Ovary (tissue), 3 donors: Measurements from ENCODE around the gene NCAPD2.

Experiments used
- EP300 ChIP-seq: sonication (generic); formaldehyde crosslinking; IDR thresholded peaks from one replicate; pipeline ENCODE4 v1.6.1; 2017; ENCODE audit warnings: antibody characterized with exemption
- POLR2A ChIP-seq: fragments of 450-650 bp; IDR thresholded peaks from one replicate; pipeline ENCODE4 v1.6.1; 2017; ENCODE audit warnings: antibody characterized with exemption, mild to moderate bottlenecking, moderate library complexity
- TF ChIP-seq, protein P1 (sequence below), 3 donors: fragments of 450-650 bp in 2 of 3; fragments of 200-600 bp in 1 of 3; IDR thresholded peaks; one replicate each; pipeline versions ENCODE4 v1.5.1 to v1.8.0; 2016 to 2022; ENCODE audit warnings: antibody characterized with exemption in 3 of 3, mild to moderate bottlenecking in 1 of 3
- donor health status: DM: no; HTN: no; CAD: no.

DNA sequence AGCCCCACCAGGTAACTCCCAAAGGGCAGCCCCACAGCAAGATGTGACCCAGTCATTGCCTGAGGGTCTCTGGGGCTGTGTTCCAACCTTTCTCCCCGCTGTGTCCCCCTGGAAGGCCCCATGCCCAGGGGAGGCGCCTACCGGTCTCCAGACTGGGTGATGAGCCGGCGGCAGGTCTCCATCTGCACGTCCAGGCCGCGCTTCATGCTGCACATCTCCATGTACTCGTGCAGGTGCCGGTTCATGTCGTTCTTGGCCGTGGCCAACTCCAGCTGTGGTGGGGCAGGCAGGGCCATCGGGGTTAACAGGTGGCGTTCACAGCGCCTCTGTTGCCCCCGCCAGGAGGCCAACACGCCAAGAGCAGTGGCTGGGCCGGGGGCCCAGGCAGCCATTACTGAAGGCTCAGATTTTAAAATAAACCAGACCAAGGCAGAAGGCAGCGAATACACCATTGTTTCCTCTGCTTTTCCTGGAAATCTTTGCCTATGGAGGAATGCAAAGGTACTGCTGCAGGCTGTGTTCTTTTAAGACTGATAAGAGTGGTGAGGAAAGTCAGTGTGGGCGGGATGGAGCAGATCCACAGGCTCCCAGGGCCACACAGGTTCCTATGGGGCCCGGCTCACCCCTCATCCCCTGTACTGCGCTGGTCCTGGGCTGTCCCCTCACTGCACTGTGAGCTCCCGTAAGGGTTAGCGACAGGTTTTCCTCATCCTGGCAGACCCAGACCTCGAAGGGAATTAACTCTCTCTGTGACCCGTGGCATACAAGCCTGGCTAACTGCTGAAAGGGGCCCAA, 47.7 kb downstream of the NCAPD2 start:
- TF ChIP-seq, protein P1, sequence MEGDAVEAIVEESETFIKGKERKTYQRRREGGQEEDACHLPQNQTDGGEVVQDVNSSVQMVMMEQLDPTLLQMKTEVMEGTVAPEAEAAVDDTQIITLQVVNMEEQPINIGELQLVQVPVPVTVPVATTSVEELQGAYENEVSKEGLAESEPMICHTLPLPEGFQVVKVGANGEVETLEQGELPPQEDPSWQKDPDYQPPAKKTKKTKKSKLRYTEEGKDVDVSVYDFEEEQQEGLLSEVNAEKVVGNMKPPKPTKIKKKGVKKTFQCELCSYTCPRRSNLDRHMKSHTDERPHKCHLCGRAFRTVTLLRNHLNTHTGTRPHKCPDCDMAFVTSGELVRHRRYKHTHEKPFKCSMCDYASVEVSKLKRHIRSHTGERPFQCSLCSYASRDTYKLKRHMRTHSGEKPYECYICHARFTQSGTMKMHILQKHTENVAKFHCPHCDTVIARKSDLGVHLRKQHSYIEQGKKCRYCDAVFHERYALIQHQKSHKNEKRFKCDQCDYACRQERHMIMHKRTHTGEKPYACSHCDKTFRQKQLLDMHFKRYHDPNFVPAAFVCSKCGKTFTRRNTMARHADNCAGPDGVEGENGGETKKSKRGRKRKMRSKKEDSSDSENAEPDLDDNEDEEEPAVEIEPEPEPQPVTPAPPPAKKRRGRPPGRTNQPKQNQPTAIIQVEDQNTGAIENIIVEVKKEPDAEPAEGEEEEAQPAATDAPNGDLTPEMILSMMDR (IDR thresholded peaks at IDR 0.05): no peak
- no peak for TF ChIP-seq POLR2A
- TF ChIP-seq EP300: no peak
